Measurements from ENCODE around the gene PARVG. TPM values are rescaled to one million over a fixed set of nuclear protein-coding genes. Genes with fewer than 3 reads are reported as not detected.

The PARVG gene
- total RNA-seq, 2 donors from 2014 or later, result 0.11 to 0.44 TPM

DNA sequence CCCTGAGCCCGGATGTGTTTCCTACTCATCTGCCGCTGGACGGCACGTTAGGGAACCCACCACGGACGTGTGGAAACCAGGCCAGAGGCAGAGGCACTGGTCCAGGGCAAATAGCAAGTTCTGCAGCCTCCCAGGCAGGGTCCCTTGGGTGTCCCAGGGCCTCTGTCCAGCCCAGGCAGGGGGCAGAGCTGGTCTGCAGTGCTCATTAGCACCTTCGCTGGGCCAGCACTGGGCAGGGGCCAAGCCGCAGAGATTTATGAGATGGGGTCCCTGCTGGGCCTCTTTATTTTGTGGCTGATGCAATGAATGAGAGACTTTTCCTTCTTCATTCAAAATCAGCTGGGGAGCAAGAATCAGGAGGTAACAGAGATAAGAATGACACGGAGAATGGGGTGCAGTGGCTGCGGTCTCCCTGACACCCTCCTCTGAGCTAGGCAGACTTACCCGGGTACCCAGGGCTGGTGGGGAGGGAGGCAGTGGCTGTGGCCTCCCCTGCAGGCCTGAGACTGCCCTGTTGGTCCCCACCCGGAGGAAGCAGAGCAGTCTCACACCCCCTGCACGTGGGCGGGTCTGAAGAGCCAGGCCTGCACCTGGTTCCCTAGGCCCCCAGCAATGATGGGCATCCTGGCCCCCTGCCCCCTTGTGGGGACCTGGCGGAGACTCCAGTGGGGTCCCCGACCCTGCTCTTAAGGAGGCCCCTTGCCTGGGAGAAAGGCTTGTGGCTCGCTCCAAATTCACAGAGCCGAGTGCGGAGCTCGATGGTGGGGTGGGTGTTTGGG lies 14.0 kb upstream of the PARVG start:
- TF ChIP-seq, protein P1, sequence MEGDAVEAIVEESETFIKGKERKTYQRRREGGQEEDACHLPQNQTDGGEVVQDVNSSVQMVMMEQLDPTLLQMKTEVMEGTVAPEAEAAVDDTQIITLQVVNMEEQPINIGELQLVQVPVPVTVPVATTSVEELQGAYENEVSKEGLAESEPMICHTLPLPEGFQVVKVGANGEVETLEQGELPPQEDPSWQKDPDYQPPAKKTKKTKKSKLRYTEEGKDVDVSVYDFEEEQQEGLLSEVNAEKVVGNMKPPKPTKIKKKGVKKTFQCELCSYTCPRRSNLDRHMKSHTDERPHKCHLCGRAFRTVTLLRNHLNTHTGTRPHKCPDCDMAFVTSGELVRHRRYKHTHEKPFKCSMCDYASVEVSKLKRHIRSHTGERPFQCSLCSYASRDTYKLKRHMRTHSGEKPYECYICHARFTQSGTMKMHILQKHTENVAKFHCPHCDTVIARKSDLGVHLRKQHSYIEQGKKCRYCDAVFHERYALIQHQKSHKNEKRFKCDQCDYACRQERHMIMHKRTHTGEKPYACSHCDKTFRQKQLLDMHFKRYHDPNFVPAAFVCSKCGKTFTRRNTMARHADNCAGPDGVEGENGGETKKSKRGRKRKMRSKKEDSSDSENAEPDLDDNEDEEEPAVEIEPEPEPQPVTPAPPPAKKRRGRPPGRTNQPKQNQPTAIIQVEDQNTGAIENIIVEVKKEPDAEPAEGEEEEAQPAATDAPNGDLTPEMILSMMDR (conservative IDR thresholded peaks at IDR 0.05), result no peak
- H3K9me3 Mint-ChIP-seq, result no peaks in the 10 kb centered on the region
- no peaks in the 10 kb centered on the region for H3K27me3 Mint-ChIP-seq (ENCODE audit: insufficient read depth)
- Histone ChIP-seq H3K4me1 (ENCODE audit: control insufficient read depth, insufficient read depth, low read length) (no peaks in the 10 kb centered on the region), H3K9ac (ENCODE audit: extremely low read depth, low read length, poor library complexity, severe bottlenecking) (no peak overlapping the region), H3K4me3 (ENCODE audit: low read length) (no peak overlapping the region), H3K9me3 (ENCODE audit: control insufficient read depth, low read length) (no peaks in the 10 kb centered on the region), H3K36me3 (ENCODE audit: control insufficient read depth, insufficient read depth, low read length) (no peaks in the 10 kb centered on the region), H3K27me3 (ENCODE audit: control insufficient read depth, insufficient read depth, low read length, poor library complexity, severe bottlenecking) (no peaks in the 10 kb centered on the region), H3K27ac (ENCODE audit: low read depth, low read length) (no peak overlapping the region)
- peaks cover 12% of the 10 kb centered on the region for H3K4me1 Mint-ChIP-seq
- no peak for DNase-seq
- H3K36me3 Mint-ChIP-seq (ENCODE audit: low read depth), result no peaks in the 10 kb centered on the region
- H3K27ac Mint-ChIP-seq, result no peak overlapping the region
- H3K4me3 Mint-ChIP-seq, result no peak overlapping the region
- WGBS, 2 experiments (ENCODE audit: insufficient coverage in 1 of 2, insufficient read length in 1 of 2), result 90 to 98% methylated on average over 9 to 20 of the region's 20 CpGs

- no peaks in the 10 kb centered on the region for H3K27me3 Mint-ChIP-seq (ENCODE audit: insufficient read depth)
- Histone ChIP-seq H3K9ac (ENCODE audit: extremely low read depth, low read length, poor library complexity, severe bottlenecking) (no peak overlapping the region), H3K36me3 (ENCODE audit: control insufficient read depth, insufficient read depth, low read length) (no peaks in the 10 kb centered on the region), H3K27me3 (ENCODE audit: control insufficient read depth, insufficient read depth, low read length, poor library complexity, severe bottlenecking) (no peaks in the 10 kb centered on the region), H3K9me3 (ENCODE audit: control insufficient read depth, low read length) (no peaks in the 10 kb centered on the region), H3K4me3 (ENCODE audit: low read length) (no peak overlapping the region), H3K4me1 (ENCODE audit: control insufficient read depth, insufficient read depth, low read length) (peaks cover 2% of the 10 kb centered on the region), H3K27ac (ENCODE audit: low read depth, low read length) (no peak overlapping the region)
- TF ChIP-seq, protein P1 (conservative IDR thresholded peaks at IDR 0.05), result no peak
- no peaks in the 10 kb centered on the region for H3K36me3 Mint-ChIP-seq (ENCODE audit: low read depth)
- WGBS, 2 experiments (ENCODE audit: insufficient coverage in 1 of 2, insufficient read length in 1 of 2), result 91 to 94% methylated on average over 5 to 12 of the region's 12 CpGs
- H3K9me3 Mint-ChIP-seq, result no peaks in the 10 kb centered on the region
- H3K4me3 Mint-ChIP-seq, result no peak overlapping the region
- no peak for DNase-seq
- H3K4me1 Mint-ChIP-seq, result peaks cover 9% of the 10 kb centered on the region
- H3K27ac Mint-ChIP-seq, result no peak overlapping the region
Measured at GRCh38 chr22:44167501-44167900, 13.2 kb upstream of the PARVG start.

DNA sequence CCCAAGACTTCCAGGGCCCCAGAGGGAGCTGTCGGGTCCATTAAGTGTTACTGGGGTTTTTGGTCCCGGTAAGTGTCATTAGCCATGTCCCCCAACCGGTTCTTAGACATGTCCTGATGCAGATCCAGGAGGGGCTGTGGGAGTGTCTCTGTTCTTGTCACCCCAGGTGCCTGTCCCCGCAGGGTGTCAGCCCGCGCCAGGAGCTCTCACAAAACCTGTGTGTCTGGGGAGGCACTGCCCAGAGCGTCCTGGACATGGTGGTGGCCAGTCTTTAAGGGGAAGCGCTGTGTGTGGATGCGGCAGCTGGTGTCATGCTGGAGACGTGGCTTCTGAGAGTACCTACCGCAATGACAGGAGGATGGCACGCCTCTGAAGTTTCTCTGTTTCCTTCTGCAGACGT lies 12.5 kb upstream of the PARVG start:
- H3K27ac Mint-ChIP-seq, result no peak overlapping the region
- no peak overlapping the region for H3K4me3 Mint-ChIP-seq

More for the DNA sequence above, 12.5 kb upstream of the PARVG start:
- Mint-ChIP-seq H3K36me3 (ENCODE audit: low read depth) (no peaks in the 10 kb centered on the region), H3K9me3 (no peaks in the 10 kb centered on the region), H3K27me3 (ENCODE audit: insufficient read depth) (no peaks in the 10 kb centered on the region), H3K4me1 (peaks cover 8% of the 10 kb centered on the region)
- H3K27me3 ChIP-seq (ENCODE audit: control insufficient read depth, insufficient read depth, low read length, poor library complexity, severe bottlenecking), result no peaks in the 10 kb centered on the region
- no peak overlapping the region for H3K27ac ChIP-seq (ENCODE audit: low read depth, low read length)
- DNase-seq, result no peak
- H3K36me3 ChIP-seq (ENCODE audit: control insufficient read depth, insufficient read depth, low read length), result no peaks in the 10 kb centered on the region
- no peak overlapping the region for H3K9ac ChIP-seq (ENCODE audit: extremely low read depth, low read length, poor library complexity, severe bottlenecking)
- H3K4me1 ChIP-seq (ENCODE audit: control insufficient read depth, insufficient read depth, low read length), result peaks cover 4% of the 10 kb centered on the region
- no peaks in the 10 kb centered on the region for H3K9me3 ChIP-seq (ENCODE audit: control insufficient read depth, low read length)
- TF ChIP-seq, protein P1 (conservative IDR thresholded peaks at IDR 0.05), result no peak
- 89 to 91% methylated on average over 13 of the region's 13 CpGs for whole genome bisulfite sequencing, 2 experiments (ENCODE audit: insufficient coverage in 1 of 2, insufficient read length in 1 of 2)
- H3K4me3 ChIP-seq (ENCODE audit: low read length), result no peak overlapping the region

Data from endodermal cell (in vitro differentiated cells).